Adrenal gland (tissue), 5 donors: Measurements from ENCODE around the gene MRPL36.

Source experiments
- POLR2A ChIP-seq, 2 donors: fragments of 450-650 bp; IDR thresholded peaks; one replicate each; pipeline ENCODE4 v1.6.1; 2017; ENCODE audit warnings: antibody characterized with exemption in 2 of 2, mild to moderate bottlenecking in 2 of 2, moderate library complexity in 1 of 2
- TF ChIP-seq, protein P1 (sequence below), 6 experiments: fragments of 450-650 bp in 4 of 6; fragments of 200-600 bp in 2 of 6; sonication (generic) in 1 of 6; IDR thresholded peaks; 1 replicate in 5 of 6; 2 replicates in 1 of 6; pipeline versions ENCODE4 v1.5.1 to v1.8.0; 2016 to 2021; ENCODE audit warnings: antibody characterized with exemption in 6 of 6, mild to moderate bottlenecking in 2 of 6, moderate library complexity in 1 of 6
- donor health status: DM: no; HTN: no; CAD: no.

DNA sequence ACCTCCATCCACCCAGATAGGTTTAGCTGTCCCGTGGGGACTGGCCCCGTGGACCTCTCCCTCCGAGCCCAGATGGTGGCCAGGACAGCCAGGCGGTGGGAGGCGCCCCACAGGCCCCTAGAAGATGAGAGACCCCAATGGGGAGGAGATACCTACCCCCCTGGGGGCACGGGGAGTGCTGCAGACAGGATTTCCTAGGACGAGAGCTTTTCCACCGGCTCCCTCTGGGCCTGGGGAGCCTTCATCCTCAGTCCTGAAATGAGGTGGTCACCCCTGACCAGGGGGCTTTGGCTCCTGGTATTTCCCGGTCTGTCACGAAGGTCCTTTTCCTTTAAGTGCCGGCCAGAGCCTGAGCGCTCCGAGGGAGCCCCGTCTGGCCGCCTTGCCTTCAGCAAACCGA is 46.8 kb downstream of the MRPL36 start:
- no peak for TF ChIP-seq POLR2A (IDR thresholded peaks at IDR 0.05)
- TF ChIP-seq, protein P1, sequence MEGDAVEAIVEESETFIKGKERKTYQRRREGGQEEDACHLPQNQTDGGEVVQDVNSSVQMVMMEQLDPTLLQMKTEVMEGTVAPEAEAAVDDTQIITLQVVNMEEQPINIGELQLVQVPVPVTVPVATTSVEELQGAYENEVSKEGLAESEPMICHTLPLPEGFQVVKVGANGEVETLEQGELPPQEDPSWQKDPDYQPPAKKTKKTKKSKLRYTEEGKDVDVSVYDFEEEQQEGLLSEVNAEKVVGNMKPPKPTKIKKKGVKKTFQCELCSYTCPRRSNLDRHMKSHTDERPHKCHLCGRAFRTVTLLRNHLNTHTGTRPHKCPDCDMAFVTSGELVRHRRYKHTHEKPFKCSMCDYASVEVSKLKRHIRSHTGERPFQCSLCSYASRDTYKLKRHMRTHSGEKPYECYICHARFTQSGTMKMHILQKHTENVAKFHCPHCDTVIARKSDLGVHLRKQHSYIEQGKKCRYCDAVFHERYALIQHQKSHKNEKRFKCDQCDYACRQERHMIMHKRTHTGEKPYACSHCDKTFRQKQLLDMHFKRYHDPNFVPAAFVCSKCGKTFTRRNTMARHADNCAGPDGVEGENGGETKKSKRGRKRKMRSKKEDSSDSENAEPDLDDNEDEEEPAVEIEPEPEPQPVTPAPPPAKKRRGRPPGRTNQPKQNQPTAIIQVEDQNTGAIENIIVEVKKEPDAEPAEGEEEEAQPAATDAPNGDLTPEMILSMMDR (IDR thresholded peaks at IDR 0.05): no peak
